GM12872 (cell line): ENCODE results near the gene SPATA31E1.

ENCODE experiments used
- TF ChIP-seq, protein P1 (sequence below): IDR thresholded peaks from 3 replicates; pipeline ENCODE4 v1.5.1; 2011; ENCODE audit warnings: low read depth, mild to moderate bottlenecking, low read length, moderate library complexity; ENCODE audit not compliant: insufficient read depth

The SPATA31E1 gene

DNA sequence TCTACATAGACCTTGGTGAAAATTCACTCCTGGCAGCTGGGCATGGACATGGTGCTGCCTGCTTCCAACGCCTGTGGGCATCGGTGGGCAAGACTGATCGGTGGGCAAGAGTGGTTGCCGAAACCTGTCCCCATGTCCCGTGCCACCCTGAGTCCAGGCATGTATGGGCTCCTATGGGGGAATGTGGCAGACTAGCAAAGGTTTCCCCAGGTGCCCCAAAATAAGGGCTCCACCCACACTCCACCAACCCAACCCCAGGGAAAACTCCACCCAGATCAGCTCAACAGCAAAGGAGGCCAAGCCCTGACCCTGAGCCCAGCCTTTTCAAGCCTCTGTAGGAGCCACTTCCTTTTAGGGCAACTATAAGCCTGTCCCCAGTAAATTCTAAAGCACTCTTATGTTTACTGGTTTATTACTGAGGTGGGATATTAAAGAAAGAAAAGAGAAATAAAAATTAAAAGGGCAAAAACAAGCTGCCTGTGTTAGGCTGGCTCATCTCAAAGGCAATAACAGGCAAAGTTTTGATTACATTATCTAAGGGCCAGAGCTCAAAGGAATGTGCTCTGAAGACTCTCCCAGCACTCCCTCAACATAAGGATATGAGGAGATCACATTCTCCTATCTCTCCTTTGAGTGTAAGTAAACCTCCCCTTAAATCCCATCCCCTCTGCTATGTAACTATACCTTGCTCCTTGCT lies 8.9 kb upstream of the SPATA31E1 start:
- TF ChIP-seq, protein P1, sequence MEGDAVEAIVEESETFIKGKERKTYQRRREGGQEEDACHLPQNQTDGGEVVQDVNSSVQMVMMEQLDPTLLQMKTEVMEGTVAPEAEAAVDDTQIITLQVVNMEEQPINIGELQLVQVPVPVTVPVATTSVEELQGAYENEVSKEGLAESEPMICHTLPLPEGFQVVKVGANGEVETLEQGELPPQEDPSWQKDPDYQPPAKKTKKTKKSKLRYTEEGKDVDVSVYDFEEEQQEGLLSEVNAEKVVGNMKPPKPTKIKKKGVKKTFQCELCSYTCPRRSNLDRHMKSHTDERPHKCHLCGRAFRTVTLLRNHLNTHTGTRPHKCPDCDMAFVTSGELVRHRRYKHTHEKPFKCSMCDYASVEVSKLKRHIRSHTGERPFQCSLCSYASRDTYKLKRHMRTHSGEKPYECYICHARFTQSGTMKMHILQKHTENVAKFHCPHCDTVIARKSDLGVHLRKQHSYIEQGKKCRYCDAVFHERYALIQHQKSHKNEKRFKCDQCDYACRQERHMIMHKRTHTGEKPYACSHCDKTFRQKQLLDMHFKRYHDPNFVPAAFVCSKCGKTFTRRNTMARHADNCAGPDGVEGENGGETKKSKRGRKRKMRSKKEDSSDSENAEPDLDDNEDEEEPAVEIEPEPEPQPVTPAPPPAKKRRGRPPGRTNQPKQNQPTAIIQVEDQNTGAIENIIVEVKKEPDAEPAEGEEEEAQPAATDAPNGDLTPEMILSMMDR = no peak

- TF ChIP-seq, protein P1 = no peak
Measured at GRCh38 chr9:87874304-87874623, 8.4 kb upstream of the SPATA31E1 start.

GRCh38 chr9:87875060-87875459 lies 7.6 kb upstream of the SPATA31E1 start:
- TF ChIP-seq, protein P1 = no peak

- TF ChIP-seq, protein P1 = no peak
Measured at GRCh38 chr9:87875831-87876545, 6.7 kb upstream of the SPATA31E1 start.

DNA sequence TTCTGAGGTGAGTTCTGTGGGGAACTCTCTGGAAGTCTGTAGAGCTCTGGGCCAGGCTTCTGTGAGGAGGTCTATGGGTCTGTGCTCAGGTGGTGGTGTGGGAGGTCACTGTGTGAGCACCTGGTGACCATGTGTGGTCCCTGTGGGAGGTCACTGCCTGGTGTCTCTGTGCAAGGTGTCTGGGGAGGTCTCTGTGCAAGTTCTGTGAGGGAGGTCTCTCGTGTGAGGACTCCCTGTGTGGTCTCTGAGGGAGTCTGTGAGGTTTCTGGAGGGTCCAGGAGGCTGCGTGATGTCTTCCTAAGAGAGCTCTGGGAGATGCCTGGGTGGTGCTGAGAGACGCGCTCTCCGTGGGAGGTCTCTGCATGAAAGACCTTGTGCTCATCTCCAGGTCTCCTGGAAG lies 6.0 kb upstream of the SPATA31E1 start:
- TF ChIP-seq, protein P1 = no peak

DNA sequence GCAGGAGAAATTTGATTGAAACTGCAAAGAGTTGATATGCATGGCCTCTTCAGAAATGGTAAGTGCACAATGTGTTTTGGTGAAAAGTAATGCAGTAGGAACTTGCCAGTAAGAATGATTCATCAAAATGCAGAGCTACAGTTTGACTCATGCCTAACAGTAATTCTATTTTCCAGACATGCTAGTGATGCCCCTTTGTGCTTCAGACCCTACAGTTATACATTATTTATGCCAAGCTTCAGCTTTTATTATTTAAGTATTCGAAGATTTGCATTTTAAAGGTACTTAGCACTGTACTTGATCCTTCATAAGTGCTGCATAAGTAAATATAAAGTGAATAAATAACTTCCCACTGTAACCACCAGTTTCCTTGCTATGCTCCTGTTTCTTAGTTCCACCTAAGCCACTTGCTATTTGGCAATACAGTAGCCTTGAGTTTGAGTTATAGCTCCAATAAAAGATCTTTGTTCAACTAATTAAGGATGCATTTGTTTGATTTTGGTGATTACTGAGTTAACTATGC lies 3.6 kb upstream of the SPATA31E1 start:
- TF ChIP-seq, protein P1 = no peak

DNA sequence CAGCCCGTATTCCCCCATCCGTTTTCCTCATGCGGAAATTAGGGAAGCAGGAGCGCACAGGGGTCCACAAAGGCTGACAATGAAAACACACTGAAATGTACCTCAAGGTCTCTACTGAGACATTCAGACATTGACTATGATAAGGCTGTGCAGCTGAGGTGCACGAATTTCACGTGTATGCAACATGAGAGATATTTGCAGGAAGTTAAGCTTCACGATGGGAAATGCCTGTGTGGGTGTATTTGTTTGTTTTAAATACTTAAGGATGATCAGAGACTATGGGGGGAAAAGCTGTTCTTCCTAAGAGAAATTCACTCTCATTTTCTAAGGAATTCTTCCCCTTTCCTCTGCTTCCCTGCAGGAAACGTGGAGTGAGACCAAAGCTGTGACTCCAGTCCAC lies 2.6 kb upstream of the SPATA31E1 start:
- TF ChIP-seq, protein P1 = no peak
